ENCODE results near the gene CCRL2.

The CCRL2 gene

DNA sequence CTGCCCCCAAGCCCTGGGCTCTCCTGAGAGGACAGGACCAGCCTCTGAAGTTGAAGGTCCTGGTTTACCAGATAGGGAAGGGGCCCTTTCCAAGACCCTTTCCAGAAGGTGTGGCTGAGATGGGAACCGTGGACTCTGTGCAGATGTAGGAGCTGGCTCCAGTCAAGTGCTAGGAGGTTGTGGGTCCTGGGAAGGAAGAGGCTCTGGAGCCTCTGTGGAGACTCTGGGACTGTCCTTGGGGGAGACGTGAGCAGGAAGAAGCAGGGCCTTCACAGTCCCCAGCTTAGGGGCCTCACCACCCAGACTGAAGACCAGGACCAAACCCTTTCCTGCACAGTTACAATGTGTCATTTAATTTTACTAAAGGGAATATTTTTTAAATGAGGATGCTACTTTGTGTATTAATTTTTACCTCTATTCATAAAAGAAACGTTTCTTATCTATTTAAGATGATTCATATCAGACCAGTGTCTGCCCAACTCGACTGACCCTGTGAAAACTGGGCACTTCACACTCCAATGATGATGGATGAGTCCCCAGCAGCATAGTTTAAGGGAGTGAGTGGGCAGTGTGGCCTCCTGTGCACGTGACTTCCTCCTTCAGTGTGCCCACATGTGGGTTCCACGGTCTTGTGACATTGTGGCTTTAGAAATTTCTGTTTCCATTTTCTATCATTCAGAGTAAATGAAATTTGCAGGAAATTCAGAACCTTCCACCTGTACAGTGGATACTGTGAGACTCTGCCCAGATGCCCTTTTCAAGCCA, 11.1 kb upstream of the CCRL2 start:
- no peak overlapping the region for H3K4me3 ChIP-seq (ENCODE audit: low read depth, low read length)
- H3K36me3 ChIP-seq (ENCODE audit: control insufficient read depth in 2 of 2, insufficient read depth in 1 of 2, low read length in 2 of 2) = no peaks in the 10 kb centered on the region
- no peaks in the 10 kb centered on the region for H3K4me1 ChIP-seq (ENCODE audit: control insufficient read depth, insufficient read depth, low read length)
- TF ChIP-seq BCL11A (tag by site-specific recombination; IDR thresholded peaks at IDR 0.05; ENCODE audit: low read depth) = no peak
- 0 out of 2 replicates have a peak, but pooled peaks have one; percentile 8 for TF ChIP-seq ZFHX2 (tag by site-specific recombination; conservative IDR thresholded peaks at IDR 0.05)
- no peak overlapping the region for H3K27ac ChIP-seq (ENCODE audit: extremely low read depth, low read depth, low read length)
- POLR2A ChIA-PET = no interaction called here
- CTCF ChIA-PET = interaction anchor here (0.6 kb wide), 1 partner anchor 9 kb away, joined by 4 read pairs; no protein-coding TSS in a partner anchor
- no peaks in the 10 kb centered on the region for H3K9me3 ChIP-seq (ENCODE audit: control insufficient read depth, insufficient read depth, low read depth, low read length)

DNA sequence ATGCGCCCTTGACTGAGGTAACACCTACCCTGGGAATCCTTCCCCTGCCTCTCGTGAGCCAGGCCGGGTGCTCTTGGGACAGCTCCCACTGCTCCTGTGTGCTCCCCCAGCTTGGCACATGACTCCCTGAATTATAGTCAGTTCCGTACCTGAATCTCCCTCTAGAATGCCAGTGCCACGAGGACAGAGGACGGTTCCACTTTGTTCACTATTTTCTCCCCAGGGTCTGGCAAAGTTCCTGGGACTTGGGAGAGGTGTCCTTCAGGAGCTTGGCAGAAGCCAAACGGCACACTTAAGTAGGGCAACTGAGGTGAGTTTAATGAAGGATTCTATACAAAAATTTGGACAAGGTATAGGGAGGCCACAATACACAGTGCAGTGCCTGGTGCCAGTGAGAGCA, 9.9 kb upstream of the CCRL2 start:
- CTCF ChIA-PET = no interaction called here
- H3K4me3 ChIP-seq (ENCODE audit: low read depth, low read length) = no peak overlapping the region
- H3K36me3 ChIP-seq (ENCODE audit: control insufficient read depth in 2 of 2, insufficient read depth in 1 of 2, low read length in 2 of 2) = no peaks in the 10 kb centered on the region
- POLR2A ChIA-PET = no interaction called here
- TF ChIP-seq, protein P1, sequence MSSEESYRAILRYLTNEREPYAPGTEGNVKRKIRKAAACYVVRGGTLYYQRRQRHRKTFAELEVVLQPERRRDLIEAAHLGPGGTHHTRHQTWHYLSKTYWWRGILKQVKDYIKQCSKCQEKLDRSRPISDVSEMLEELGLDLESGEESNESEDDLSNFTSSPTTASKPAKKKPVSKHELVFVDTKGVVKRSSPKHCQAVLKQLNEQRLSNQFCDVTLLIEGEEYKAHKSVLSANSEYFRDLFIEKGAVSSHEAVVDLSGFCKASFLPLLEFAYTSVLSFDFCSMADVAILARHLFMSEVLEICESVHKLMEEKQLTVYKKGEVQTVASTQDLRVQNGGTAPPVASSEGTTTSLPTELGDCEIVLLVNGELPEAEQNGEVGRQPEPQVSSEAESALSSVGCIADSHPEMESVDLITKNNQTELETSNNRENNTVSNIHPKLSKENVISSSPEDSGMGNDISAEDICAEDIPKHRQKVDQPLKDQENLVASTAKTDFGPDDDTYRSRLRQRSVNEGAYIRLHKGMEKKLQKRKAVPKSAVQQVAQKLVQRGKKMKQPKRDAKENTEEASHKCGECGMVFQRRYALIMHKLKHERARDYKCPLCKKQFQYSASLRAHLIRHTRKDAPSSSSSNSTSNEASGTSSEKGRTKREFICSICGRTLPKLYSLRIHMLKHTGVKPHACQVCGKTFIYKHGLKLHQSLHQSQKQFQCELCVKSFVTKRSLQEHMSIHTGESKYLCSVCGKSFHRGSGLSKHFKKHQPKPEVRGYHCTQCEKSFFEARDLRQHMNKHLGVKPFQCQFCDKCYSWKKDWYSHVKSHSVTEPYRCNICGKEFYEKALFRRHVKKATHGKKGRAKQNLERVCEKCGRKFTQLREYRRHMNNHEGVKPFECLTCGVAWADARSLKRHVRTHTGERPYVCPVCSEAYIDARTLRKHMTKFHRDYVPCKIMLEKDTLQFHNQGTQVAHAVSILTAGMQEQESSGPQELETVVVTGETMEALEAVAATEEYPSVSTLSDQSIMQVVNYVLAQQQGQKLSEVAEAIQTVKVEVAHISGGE (tag by site-specific recombination; conservative IDR thresholded peaks at IDR 0.05; ENCODE audit: low read depth) = no peak
- TF ChIP-seq GLI2 (tag by site-specific recombination; IDR thresholded peaks at IDR 0.05; ENCODE audit: borderline replicate concordance, low read depth) = no peak
- TF ChIP-seq, protein P2, sequence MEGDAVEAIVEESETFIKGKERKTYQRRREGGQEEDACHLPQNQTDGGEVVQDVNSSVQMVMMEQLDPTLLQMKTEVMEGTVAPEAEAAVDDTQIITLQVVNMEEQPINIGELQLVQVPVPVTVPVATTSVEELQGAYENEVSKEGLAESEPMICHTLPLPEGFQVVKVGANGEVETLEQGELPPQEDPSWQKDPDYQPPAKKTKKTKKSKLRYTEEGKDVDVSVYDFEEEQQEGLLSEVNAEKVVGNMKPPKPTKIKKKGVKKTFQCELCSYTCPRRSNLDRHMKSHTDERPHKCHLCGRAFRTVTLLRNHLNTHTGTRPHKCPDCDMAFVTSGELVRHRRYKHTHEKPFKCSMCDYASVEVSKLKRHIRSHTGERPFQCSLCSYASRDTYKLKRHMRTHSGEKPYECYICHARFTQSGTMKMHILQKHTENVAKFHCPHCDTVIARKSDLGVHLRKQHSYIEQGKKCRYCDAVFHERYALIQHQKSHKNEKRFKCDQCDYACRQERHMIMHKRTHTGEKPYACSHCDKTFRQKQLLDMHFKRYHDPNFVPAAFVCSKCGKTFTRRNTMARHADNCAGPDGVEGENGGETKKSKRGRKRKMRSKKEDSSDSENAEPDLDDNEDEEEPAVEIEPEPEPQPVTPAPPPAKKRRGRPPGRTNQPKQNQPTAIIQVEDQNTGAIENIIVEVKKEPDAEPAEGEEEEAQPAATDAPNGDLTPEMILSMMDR (tag by site-specific recombination; IDR thresholded peaks at IDR 0.05) = no peak
- TF ChIP-seq, protein P3, sequence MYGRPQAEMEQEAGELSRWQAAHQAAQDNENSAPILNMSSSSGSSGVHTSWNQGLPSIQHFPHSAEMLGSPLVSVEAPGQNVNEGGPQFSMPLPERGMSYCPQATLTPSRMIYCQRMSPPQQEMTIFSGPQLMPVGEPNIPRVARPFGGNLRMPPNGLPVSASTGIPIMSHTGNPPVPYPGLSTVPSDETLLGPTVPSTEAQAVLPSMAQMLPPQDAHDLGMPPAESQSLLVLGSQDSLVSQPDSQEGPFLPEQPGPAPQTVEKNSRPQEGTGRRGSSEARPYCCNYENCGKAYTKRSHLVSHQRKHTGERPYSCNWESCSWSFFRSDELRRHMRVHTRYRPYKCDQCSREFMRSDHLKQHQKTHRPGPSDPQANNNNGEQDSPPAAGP (tag by site-specific recombination; IDR thresholded peaks at IDR 0.05) = no peak
- TF ChIP-seq, protein P4, sequence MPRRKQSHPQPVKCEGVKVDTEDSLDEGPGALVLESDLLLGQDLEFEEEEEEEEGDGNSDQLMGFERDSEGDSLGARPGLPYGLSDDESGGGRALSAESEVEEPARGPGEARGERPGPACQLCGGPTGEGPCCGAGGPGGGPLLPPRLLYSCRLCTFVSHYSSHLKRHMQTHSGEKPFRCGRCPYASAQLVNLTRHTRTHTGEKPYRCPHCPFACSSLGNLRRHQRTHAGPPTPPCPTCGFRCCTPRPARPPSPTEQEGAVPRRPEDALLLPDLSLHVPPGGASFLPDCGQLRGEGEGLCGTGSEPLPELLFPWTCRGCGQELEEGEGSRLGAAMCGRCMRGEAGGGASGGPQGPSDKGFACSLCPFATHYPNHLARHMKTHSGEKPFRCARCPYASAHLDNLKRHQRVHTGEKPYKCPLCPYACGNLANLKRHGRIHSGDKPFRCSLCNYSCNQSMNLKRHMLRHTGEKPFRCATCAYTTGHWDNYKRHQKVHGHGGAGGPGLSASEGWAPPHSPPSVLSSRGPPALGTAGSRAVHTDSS (tag by site-specific recombination; IDR thresholded peaks at IDR 0.05) = no peak
- no peaks in the 10 kb centered on the region for H3K9me3 ChIP-seq (ENCODE audit: control insufficient read depth, insufficient read depth, low read depth, low read length)
- H3K4me1 ChIP-seq (ENCODE audit: control insufficient read depth, insufficient read depth, low read length) = no peaks in the 10 kb centered on the region
- H3K27ac ChIP-seq (ENCODE audit: extremely low read depth, low read depth, low read length) = no peak overlapping the region

DNA sequence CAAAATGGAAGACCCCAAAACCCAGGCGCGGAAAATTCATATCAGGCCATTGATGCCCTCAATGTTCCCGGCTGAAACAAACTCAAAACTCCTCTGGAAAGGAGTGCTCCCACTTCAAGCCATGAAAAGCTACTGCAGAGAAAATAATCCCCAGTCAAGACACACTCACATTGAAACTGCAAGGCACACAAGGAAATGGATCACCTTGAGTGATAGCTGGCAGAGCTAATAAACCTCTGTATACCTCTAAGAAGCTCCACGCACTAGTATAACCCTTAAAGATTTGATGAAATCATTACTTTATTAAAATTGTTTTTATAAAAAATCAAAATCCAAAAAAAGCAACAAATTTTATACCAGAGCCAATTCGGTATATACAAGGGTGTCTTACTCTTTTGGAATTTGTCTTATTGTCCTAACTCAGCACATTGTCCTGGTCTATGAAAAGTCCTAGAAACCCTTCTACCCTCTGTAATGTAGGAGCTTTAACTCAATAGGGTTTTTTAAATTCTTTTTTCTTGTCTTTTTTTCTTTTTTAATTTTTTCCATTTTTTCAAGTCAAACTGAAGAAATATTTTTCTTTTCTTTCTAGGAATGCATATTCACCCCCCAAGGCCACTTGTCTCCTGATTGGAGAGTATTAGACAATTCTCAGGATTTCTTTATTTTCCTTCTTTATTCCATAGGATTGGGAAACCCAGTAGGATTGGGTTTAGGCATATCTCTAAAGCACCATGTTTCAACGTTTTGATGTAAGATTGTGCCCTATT, 8.7 kb upstream of the CCRL2 start:
- ChIA-PET POLR2A (no interaction called here), CTCF (interaction anchor here (1.4 kb wide), 1 partner anchor 20 kb away, joined by 4 read pairs; no protein-coding TSS in a partner anchor)
- H3K4me3 ChIP-seq (ENCODE audit: low read depth, low read length) = no peak overlapping the region
- no peaks in the 10 kb centered on the region for H3K36me3 ChIP-seq (ENCODE audit: control insufficient read depth in 2 of 2, insufficient read depth in 1 of 2, low read length in 2 of 2)
- H3K4me1 ChIP-seq (ENCODE audit: control insufficient read depth, insufficient read depth, low read length) = no peaks in the 10 kb centered on the region
- H3K27ac ChIP-seq (ENCODE audit: extremely low read depth, low read depth, low read length) = no peak overlapping the region
- TF ChIP-seq ZNF843 (tag by site-specific recombination; IDR thresholded peaks at IDR 0.05) (no peak), ZNF560 (tag by site-specific recombination; IDR thresholded peaks at IDR 0.05; ENCODE audit: borderline replicate concordance) (no peak), SALL2 (tag by site-specific recombination; IDR thresholded peaks at IDR 0.05; ENCODE audit: borderline replicate concordance) (no peak), IKZF3 (tag by site-specific recombination; IDR thresholded peaks at IDR 0.05) (no peak), SCRT2 (tag by site-specific recombination; IDR thresholded peaks at IDR 0.05) (no peak), ZNF596 (tag by site-specific recombination; IDR thresholded peaks at IDR 0.05) (no peak), GLIS1 (tag by site-specific recombination; IDR thresholded peaks at IDR 0.05) (no peak), PRDM1 (tag by site-specific recombination; IDR thresholded peaks at IDR 0.05) (no peak), ZNF350 (tag by site-specific recombination; IDR thresholded peaks at IDR 0.05) (no peak), ZNF677 (tag by site-specific recombination; IDR thresholded peaks at IDR 0.05) (no peak)
- TF ChIP-seq, protein P5, sequence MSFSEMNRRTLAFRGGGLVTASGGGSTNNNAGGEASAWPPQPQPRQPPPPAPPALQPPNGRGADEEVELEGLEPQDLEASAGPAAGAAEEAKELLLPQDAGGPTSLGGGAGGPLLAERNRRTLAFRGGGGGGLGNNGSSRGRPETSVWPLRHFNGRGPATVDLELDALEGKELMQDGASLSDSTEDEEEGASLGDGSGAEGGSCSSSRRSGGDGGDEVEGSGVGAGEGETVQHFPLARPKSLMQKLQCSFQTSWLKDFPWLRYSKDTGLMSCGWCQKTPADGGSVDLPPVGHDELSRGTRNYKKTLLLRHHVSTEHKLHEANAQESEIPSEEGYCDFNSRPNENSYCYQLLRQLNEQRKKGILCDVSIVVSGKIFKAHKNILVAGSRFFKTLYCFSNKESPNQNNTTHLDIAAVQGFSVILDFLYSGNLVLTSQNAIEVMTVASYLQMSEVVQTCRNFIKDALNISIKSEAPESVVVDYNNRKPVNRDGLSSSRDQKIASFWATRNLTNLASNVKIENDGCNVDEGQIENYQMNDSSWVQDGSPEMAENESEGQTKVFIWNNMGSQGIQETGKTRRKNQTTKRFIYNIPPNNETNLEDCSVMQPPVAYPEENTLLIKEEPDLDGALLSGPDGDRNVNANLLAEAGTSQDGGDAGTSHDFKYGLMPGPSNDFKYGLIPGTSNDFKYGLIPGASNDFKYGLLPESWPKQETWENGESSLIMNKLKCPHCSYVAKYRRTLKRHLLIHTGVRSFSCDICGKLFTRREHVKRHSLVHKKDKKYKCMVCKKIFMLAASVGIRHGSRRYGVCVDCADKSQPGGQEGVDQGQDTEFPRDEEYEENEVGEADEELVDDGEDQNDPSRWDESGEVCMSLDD (tag by site-specific recombination; IDR thresholded peaks at IDR 0.05) = no peak
- H3K9me3 ChIP-seq (ENCODE audit: control insufficient read depth, insufficient read depth, low read depth, low read length) = no peaks in the 10 kb centered on the region
